GM18526 (cell line): ENCODE measurements around the gene RPH3AL.

ENCODE experiments used
- POLR2A ChIP-seq: IDR thresholded peaks from 3 replicates; pipeline ENCODE4 v1.6.1; 2011; ENCODE audit not compliant: insufficient read length; ENCODE audit errors: extremely low read depth

RPH3AL gene

DNA sequence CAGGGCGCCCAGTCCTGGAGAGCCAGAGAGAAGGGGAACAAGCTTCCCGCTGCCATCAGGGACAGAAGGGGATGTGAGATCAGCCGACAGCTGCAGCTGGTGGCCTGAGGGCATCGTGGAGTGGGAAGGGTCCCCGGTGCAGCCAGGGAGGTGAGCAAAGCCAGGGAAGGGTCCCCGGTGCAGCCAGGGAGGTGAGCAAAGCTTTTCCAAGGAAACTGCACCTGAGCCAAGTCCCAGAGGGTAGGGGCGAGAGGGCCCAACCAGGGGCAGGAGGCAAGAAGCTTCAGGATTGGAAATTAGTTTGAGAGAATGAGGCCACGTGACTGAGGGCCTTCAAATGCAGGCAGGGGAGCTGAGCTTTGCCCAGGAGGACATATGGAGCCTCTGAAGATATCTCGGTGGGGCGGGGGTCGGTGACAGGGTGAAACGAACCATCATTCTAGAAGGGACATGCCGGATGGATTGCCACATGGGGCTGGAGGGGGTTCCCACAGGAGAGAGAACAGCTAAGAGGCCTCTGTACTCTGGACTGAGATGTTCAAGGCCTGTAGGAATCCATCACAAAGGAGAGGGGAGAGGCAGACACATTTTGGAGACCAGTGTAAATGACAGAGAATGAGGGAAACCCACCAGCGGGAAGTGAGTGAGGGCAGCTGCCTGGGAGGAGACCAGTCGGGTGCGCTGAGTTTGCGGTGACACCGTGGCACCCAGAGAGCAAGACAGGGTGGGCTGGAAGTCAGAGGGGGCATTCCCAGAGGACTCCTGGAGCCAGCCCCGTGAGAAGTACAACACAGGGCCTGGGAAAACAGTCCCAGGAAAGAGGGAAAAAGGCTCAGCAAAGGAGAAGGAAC, 31.4 kb upstream of the RPH3AL start:
- TF ChIP-seq POLR2A, result no peak

DNA sequence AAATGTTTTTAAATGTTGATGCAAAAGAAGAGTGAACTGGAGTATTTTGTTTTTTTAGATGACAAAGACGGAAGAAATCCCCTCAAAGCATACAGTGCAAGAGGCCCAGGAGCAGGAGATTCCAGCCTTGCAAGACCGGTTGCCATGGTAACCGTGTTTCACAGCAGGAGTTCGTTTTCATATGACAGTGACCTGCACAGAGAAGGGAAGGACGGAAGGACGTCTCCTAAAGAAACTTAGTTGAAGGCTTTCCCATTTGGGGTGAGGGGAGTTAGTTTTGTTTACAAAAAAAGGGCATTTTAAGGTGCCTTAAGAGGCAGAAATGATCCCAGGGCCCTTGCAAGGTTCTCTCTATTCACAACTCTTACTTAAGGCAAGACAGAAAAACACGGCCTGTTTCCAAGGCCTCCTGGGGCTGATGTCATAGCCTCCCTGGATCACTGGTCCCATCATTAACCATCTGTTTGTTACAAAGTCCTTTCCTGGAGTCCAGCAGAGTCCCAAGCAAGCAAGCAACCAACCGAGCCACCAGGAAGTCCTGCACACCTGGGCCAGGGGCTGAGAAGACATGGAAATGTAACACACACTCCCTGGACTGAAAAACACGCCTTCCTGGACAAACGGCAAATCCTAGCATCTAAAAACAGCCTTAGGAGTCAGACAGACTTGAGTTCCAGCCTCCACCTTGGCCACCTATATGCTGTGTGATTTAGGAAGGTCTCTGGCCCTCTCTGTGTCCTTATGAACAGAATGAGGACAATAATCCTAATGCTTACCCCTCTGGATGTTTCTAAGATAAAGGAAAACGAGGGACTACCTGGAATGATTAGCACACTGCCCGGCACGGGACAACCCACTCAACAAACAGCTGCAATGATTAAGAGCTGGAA, 30.3 kb upstream of the RPH3AL start:
- no peak for TF ChIP-seq POLR2A

DNA sequence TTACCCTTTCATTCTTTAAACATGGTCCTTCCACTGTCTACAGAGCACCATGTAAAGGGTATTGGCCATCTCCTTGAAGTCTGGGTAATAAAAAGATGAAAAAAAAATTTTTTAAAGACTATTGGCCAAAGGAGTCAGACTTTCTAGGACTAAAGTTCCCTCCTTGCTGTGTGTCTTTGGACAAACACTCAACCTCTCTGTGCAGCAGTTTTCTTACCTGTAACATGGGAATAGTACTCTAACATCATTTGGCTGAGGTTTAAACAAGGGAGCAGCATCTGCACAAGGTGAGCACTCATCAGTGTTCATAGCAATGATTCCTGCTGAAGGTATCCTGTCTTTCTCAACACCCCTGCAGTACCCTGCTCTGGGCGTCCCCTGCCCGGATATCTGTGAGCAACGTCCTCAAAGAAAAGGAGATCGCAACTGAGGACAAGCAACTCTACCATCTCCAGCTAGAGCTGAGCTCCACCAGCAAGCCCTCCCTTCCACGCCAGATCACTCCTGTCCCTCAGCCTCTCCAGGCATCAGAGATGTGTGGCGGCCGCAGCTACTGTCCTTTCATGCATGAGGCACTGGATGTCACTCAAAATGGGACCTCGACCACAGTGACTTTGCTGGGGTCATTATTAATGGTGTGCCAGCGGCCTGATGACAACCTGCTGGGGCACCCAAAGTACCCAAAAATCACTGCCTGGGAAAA, 29.5 kb upstream of the RPH3AL start:
- TF ChIP-seq POLR2A, result no peak

DNA sequence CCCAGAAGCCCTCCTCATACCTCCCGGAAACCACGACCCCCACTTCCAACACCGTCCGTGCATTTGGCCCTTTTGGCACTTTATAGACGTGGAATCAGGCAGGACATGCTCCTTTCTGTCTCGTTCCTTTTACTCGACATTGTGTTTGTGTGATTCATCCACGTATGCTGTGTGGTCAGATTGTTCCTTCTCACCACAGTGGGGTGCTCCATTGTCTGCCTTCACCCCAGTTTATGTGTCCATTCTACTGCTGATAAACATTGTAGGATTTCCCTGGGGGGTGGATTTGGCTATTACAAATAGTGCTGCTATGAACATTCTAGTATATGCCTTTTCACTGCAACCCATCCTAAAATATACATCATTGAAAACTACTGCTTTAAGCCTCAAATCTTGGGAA, 28.9 kb upstream of the RPH3AL start:
- no peak for TF ChIP-seq POLR2A

DNA sequence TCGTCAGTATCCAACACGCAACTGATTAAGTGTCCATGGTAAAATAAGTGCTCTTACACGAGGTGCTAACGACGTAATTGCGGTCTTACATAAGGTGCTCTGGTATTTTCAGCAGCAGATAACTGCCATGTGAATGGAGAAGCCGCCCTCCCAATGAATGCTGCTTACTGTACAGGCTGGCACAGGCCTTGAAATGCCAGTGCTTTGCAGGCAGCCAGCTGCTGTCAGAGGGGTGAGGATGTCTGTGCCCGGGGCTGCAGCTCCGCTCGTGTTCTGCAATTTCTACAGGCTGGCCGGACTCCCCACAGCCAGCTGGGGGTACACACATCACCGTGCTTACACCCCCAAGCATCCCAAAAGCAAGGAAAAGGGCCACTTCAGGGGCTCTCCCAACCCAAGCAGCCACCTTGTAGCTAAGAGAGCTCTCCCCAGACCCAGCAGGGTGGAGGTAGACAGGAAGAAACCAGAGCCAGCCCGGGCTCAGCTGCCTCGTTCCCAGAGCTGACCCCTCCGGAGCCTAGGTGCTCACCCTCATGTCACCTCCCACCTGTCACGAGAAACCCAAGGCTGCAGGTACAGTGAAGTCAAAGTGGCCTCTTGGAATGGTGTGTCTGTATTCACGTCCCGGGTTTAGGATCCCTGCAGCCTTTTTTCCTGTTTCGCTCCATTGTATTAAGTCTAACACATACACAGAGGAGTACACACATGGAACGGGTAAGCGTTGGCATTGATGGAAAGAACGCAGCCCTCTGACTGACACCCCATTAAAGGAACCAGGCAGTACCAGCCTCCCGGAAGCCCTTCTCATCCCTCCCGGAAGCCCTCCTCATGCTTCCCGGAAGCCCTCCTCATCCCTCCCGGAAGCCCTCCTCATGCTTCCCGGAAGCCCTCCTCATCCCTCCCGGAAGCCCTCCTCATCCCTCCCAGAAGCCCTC, 27.2 kb upstream of the RPH3AL start:
- no peak for TF ChIP-seq POLR2A

DNA sequence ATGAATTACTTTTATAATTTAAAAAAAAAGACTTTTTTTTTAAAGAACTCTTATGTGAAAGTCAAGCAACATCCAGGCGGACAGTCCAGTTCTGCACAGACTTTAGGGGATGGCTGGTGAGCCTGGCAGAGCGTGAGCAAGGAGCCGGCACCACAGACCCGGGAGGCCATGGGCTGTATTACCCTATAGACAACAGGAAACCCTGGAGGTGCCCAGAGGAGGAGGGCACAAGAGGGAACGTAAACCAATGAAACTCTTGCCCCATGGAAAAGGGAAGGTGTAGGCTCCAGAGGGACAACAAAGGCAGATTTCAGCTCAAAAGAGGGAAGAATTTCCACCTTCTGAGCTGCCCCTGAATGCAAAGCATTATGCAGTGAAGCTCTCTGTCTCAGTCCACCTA, 25.5 kb upstream of the RPH3AL start:
- no peak for TF ChIP-seq POLR2A

DNA sequence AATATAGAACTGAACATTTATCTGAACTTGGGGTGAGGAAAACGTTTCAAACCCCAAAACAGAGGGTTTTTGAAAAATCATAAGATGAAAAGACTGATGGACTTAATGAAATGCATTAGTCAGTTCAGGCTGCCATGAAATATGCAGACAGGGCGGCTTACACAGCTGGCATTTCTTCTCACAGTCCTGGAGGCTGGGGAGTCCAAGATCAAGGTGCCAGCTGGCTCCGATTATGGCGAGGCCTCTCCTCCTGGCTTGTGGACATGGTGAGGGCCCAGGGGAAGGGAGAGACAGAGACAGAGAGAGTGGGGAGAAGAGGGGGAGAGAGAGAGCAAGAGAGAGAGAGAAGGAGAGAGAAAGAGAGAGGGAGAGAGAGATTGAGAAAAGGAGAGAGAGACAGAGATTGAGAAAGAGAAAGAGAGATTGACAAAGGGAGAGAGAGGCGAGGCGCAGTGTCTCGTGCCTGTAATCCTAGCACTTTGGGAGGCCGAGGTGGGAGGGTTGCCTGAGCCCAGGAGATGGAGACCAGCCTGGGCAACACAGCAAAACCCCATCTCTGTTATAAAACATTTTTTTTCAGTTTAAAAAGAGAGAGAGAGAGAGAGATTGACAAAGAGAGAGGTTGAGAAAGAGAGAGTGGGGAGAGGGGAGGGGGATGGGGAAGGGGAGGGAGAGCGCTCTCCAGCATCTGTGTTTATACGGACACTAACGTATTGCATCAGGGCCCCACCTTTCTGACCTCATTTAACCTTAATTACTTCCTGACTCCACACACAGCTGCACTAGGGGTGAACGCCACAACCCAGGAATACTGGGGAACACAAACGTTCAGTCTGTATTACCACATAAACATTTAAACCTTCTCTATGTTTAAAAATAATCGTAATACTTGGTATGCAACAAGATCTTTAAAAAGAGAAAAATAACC, 24.6 kb upstream of the RPH3AL start:
- TF ChIP-seq POLR2A, result no peak

DNA sequence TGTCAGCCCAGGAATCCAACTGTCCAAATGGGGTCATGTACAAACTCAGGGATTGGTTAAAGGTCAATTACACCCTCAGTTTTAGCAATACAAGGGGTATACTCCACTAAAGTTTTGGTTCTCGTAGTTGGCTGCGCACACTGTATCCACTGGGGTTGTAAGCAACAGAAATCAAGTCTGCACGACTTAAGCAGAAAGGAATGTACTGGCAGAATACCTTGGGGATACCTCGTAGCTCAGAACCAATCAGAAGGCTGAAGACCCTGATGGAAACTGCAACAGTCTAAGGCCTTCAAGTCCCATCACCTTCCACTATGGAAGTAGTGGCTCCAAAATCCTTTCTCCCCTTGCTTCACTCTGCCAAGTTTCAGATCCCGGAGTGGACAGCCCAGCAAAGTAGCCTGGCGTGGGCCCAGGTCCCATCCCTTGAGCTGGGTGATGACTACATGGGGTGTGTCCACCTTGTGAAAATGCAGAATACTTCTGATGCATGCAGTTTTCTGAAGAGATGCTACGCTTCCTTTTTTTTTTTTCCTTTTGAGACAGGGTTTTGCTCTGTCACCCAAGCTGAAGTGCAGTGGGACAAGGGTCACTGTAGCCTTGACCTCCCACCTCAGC, 21.1 kb upstream of the RPH3AL start:
- TF ChIP-seq POLR2A, result no peak

DNA sequence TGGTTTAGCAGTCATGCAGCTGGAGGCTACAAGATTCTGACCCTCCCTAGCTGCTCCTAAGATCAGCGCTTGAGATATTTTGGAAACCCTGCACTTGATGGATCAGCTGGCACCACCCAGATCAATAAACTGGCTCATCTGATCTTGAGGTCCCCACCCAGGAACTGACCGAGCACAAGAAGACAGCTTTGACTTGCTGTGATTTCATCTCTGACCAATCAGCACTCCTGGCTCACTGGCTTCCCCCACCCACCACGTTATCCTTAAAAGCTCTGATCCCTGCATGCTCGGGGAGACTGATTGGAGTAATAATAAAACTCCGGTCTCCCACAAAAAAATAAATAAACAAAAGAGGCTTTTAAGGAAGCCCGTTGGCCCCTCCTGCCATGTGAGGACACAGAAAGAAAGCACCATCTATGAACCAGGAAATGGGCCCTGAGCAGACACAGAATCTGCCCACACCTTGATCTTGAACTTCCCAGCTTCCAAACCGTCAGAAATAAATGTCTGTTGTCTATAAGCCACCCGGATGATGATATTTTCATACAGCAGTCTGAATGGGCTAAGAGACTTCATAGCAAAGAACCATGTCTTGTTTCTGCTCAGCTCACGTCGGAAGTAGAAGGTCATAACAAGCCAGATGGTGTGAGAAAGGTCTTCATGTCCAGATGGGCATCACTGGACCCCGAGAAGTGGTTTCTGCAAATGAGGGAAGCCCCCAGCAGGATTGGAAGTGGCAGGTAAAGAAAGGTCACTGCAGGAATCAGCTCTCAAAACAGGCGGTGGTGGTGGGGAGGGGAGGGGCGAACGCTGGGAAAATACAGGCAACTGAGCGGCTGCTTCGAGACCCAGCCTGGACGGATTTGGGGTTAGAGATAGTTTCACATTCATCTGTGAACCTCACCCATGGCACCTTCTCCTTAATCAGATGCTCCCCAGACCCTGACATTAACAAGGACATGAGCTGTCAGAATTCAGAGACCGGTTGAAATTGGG, 19.8 kb upstream of the RPH3AL start:
- no peak for TF ChIP-seq POLR2A

DNA sequence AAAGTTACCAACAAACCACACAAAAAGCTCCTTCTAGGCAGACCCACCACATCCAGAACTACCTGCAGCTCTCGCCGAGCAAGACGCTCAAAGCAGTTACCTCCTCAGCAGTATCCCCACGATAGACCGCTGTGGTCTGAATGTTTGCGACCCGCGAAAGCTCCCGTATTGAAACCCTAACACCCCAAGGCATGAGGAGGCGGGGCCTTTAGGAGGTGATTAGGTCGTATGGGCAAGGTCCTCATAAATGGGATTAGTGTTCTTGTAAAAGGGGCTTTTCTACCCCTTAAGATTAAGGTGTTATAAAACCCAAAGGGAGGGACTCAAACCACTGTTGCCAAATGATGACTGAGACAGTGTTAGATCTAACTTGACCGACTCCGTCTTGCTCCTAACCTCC, 19.0 kb upstream of the RPH3AL start:
- TF ChIP-seq POLR2A, result no peak

DNA sequence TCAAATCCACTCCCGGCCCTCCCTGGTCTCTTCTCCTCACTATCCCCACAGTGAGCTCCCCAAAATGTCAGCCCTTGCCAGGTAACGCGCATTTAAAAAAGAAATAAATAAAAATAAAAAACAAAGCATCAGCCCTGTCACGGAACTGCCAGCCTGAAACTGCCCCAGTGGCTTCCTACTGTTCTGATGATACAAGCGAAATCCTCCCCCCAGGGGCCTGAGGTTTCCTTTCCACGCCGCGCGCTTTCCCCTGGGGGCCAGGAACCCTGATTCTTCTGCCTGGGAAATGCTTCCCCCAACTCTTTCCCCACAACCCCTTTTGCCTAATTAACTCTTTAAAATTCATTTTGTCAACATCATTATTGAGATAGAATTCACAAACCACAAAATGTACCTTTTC, 12.2 kb upstream of the RPH3AL start:
- TF ChIP-seq POLR2A, result no peak

DNA sequence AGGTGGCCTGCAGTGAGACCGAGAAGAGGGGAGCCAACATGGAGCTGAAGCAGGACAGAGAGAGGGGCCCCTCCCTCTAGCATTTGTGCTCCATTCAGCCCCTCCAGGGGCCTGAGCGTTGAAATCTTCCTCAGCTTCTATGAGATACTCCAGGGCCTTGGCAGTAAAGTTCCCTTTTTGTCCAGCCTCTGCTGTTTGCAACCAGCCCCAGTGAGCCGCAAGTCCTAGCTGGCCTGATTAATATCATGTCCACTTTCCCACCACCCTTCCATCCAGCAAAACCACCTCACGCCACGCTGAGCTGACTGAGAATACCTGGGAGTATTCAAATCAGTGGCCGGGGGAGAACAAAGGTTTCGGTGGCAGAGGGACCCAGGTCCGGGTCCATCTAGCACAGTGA, 11.7 kb upstream of the RPH3AL start:
- TF ChIP-seq POLR2A, result no peak
